ENCODE data around the gene KCNK3.

DNA sequence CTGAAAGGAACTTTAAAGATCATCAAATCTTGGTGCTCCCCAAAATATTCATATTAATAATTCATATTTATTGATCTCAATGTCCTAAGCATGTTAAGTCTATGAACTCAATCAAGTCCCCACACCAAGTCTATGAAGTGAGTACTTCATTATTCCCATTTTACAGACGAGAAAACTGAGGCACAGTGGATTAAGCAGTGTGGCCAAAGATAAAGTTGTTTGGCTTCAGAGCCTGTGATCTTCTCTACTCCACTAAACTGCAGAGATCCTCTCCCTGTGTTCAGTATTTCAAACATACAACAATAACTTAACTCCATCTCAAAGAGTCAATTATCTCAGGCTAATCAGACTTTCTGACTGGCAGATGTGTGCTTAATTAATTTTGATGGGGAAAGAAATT lies 29.8 kb downstream of the KCNK3 start:
- no peak for TF ChIP-seq EZH2 (IDR thresholded peaks at IDR 0.05; ENCODE audit: insufficient read depth, poor library complexity, severe bottlenecking)
- no peak for TF ChIP-seq EZH2phosphoT487 (IDR thresholded peaks at IDR 0.05; ENCODE audit: insufficient read depth, low read depth)
